GM18867 (cell line): Measurements from ENCODE around the gene EMC7.
"Not testable (repeated sequence)": the region's sequence is repeated elsewhere in the genome, so short reads cannot be mapped to it uniquely, and the experiment has no call there.

ENCODE experiments used
- ATAC-seq: cut with Tn5 transposase; IDR thresholded peaks from one replicate; pipeline ENCODE4 v1.9.1; 2021; ENCODE audit warnings: mild to moderate bottlenecking, moderate library complexity; ENCODE audit not compliant: unreplicated experiment

EMC7 gene

DNA sequence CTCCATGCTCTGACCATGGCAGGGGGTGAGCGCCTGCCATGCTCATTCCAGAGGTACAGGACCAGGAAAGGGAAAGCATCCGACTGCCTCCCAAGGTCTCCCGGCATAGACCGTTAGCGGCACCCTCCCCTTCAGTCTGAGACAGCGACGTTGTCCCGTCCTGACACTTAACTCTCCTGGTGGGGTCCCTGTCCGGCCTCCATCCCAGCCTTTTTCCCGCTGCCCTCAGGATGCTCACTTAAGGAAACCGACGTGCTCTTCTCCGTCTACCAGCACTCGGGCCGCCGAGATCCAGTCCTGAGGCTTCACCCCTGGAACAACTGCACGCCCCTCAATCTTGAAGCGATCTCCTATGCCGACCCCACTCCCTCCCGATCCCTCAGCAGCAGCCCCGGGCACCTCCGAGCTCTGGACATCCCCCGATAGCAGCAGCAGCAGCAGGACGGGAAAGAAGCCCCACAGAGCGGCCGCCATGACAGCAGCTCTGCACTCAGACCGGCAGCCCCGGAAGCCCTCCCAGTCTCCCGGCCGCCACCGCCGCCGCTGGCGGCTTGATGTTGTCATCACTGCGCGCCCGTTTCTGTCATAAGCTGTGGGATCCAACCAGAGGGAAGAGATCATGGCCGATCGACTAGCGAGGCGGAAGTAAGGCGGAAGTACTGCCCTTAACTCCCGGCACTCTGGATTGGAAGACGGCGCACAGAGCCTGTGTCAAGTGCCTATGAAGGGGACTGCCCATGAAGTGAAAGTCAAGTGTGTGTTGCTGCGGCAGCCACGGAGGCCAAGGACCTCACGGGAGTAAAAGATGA lies at the start of gene EMC7, which contains the start of gene PGBD4:
Gene EMC7, minus strand, starts transcription at position 497 of the 809 bp plus-strand sequence. Its CDS starts 23 bp downstream, at position 474.
Gene PGBD4, plus strand, starts transcription at position 718 of the 809 bp plus-strand sequence. CDS start 449 bp downstream, outside the sequence.
- peak; percentile 97 for ATAC-seq

DNA sequence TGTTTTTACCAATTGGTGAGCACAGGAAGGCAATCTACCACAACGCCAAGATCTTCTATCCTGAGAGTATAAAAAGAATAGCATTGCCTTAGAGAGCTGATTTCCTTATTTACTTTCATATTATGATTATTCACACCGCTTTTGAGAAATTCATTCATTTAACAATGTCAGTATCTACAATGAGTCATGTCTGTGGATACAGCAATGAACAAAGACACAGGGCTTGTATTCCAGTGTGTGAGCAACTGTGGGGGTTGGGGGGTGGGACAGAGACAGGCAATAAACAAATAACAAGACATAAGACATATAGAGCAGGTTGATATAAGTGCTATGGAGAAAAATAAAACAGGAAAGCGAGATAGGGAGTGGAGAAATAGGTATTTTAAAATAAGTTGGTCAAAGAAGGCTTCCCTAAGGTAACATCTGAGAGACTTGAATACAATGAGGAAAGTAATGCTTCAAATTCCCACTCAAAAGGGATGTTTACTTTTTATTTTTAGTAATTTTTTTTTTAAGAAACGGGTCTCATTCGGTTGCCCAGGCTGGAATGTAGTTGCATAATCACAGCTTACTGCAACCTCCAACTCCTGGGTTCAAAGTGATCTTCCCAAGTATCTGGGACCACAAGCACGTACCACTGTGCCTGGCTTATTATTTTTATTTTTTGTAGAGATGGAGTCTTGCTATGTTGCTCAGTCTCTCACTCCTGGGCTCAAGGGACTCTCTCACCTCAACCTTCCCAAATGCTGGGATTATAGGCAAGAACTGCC lies 45.9 kb upstream of the EMC7 start:
- ATAC-seq: no peak

DNA sequence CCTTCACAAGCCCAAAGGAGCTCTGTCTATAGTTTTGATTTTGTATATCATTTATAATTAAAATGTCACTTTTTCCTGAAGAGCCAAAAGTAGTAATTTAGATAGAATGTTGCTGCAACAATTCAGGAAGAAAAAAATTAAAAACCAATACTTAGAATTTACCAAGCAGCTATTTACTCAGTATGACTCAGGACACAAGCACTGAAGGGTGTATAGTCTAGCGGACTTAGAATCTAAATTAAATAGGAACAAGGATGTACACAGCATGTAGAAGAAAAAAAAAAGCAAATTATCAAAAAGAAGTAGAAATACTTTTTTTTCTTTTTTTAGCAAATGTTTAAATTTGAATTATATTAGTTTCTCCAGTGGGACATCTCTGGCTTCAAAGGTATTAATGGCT lies 31.8 kb upstream of the EMC7 start:
- no peak for ATAC-seq

GRCh38 chr15:34132881-34133280 lies 31.2 kb upstream of the EMC7 start:
- no peak for ATAC-seq

DNA sequence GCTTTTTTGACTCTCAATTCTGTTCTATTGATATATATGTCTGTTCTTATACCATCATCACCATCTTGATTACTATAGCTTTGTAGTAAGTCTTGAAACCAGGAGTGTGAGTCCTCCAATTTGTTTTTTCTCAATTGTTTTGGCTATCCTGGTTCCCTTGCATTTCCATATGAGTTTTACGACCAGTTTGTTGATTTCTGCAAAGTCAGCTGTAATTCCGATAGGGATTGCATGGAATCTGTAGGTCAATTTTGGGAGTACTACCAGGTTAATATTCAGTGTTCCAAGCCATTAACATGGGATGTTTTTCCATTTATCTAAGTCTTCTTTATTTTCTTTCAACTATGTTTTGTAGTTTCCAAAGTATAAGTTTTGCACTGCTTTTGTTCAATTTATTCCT lies 27.2 kb upstream of the EMC7 start:
- ATAC-seq: no peak

DNA sequence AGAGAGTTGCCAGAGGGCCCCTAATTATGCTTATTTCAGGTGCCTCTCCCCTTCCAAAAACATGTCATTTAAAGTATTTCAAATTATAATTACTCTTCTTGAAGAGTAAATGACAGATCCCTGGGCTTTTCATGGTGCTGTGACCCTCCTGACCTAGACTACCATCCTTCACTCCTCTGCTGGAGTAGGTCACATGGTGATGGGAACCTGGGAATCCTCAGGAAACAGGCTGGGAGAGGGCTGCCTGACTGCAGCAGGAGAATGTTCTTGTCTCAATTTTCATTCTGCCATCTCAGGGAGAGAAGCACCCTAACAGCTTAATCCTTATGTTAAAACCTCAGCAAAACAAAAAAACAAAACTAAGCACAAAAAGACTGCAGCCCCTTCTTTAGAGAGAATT lies 24.9 kb upstream of the EMC7 start:
- ATAC-seq: no peak

GRCh38 chr15:34125945-34126344 lies 24.3 kb upstream of the EMC7 start:
- ATAC-seq: no peak

- ATAC-seq: no peak
Observed at GRCh38 chr15:34124651-34125050, 23.0 kb upstream of the EMC7 start.

DNA sequence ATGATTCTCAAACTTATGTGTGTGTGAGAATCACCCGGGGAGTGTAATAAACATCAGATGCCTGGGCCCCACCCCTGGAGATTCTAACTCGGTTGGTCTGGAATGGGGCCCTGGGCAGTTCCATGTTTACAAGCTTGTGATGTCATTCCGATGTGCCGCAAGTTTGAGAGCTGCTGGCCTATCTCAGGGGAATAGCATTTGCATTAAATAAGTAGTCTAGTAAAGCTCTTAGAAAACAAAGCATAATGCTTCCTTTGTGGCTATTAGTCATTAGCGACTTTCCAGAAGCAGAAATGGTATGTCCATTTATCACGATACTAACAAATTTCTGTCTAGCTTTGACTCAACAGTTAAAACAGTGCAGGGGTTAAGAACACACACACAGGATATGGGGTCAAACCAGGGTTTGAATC lies 21.1 kb upstream of the EMC7 start:
- no peak for ATAC-seq

DNA sequence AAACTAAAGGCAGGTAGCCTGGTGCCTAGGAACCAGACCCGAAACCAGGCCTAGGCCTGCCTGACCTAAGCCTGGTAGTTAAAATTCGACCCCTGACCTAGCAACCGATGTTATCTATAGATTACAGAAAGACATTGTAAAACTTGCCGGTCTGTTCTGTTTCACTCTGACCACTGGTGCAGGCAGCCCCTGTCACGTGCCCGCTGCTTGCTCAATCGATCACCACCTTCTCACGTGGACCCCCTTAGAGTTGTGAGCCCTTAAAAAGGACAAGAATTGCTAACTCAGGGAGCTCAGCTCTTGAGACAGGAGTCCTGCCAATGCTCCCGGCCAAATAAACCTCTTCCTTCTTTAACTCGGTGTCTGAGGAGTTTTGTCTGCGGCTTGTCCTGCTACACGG lies 20.1 kb upstream of the EMC7 start:
- ATAC-seq: not testable (repeated sequence)

DNA sequence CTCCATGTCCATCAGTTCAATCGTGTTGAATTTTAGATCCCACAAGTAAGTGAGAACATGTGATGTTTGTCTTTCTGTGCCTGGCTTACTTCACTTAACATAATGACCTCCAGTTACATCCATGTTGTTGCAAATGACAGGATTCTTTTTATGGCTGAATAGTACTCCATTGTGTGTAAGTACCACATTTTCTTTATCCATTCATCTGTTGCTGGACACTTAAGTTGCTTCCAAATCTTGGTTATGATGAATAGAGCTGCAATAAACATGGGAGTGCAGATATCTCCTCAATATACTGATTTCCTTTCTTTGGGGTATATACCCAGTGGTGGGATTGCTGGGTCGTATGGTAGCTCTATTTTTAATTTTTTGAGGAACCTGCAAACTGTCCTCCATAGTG lies 18.8 kb upstream of the EMC7 start:
- ATAC-seq: not testable (repeated sequence)

DNA sequence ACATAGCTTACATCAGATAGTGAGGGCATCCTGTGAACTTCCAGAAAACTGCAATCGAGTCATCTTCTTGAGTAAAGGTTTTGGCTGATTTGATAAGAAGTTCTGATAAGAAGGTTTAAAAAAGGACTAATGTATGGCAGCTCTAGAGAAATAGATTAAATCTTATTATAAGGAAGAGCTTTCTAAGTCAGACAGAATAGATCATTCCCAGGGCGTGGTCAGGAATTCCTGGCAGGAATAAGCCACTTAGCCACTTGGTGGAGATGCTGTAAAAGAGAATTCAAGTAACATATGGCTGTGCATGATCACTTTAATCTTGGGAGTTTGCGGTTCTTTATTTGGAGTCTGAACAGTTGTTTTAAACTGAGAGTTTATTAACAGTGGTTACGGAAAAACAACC lies 17.6 kb upstream of the EMC7 start:
- ATAC-seq: no peak

- ATAC-seq: no peak
Observed at GRCh38 chr15:34116620-34117019, 15.0 kb upstream of the EMC7 start.

DNA sequence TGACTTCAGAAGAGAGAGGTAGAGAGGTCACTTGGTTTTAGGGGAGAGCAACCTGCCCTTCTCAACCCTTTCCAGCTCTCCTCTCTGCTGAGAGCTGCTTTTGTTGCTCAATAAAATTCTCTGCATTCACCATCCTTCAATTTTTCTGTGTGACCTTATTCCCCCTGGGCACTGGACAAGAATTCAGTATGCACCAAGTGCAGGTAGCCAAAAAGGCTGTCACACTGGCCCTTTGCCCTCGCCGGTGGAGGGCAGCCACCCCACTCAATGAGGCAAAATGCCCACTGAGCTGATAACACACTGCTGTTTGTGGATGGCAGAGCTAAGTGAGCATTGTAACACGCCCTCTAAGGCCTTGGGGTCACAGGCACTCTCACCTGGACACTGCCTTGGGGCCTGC lies 13.1 kb upstream of the EMC7 start:
- no peak for ATAC-seq

DNA sequence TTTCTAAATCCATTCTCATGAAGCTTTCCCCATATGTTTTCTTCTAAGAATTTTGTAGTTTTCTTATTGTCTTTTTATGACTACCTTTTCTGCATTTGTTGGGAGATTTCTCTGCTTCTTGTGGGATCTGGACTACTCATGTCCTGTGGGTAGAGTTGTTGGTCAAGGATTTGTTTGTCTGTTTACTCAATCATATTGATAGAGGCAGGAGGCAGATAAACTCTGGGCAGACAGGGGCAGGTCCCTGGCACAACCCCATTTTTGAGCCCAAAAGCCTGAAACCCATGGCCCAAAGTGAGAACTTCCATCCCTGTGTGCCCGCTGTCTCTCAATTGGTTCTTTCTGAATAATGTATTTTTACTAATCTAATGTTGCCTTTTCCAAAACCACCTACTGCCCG lies 12.6 kb upstream of the EMC7 start:
- no peak for ATAC-seq

DNA sequence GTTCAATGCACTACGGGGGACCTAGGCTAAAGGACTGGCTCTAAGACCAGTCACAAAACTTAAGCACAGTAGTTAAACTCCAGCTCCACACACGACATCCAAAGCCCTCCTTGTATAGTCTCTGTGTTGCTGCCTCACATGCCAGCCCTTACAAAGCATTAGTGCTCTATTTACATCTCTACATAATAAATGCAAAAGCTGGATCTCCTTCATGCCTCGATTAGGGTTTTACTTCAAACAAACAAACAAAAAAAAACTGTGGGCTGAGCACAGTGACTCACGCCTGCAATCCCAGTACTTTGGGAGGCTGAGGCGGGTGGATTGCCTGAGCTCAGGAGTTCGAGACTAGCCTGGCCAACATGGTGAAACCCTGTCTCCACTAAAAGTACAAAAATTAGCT lies 9.8 kb upstream of the EMC7 start:
- ATAC-seq: no peak

DNA sequence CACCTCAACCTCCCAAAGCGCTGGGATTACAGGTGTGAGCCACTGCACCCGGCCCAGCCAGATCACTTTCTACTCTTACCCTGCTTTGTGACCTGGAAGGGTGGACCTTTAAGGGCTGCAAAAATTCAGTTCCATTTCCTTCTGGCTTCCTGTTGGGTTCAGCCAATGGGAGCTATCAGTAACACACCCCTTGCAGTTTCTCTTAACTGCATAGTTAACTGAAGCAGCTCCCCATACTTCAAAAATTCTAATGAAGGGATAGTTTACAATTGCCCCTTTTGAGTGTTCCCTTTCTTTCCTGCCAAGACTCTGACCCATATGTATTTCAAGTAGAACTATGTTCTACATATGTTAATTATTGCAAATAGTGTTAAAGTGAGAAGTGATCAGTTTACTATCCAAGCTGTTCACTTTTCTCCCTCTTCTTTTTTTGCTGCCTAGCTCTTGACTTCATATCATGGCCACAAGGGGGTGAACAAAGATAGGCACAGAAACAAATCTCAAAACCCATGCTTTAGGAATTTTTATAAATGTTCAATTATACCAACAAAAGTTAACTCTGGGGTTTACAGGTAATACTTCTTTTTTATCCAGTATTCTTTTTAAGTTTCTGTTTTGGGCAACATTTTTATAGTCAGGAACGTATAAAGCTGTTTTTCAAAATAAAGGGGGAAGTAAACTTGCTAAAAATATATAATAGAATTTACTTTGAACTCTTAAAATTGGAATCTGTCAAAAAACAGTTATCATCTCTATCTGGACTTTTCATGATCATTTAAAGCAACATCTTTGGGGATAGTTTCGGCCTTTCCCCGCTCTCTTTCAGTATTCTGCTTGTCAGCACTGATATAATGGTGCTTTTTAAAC lies 8.4 kb upstream of the EMC7 start:
- ATAC-seq: peak; percentile 44

- no peak for ATAC-seq
Observed at GRCh38 chr15:34107315-34107714, 5.7 kb upstream of the EMC7 start.

DNA sequence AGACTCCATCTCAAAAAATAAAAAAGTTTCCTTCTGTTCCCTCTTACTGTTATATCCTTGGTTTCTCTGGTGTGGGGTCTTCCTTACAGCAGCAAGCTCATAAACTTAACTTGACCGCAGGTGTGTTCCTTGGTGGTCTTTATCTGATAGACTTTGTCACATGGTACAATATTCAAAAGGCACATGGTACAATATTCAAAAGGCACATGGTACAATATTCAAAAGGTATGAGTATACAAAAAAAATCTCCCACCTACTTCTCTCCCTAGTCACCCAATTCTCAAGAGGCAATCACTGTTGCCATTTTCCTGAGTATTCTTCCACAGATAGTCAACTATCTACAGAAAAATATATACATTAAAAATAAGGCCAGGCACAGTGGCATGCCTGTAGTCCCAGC lies 4.8 kb upstream of the EMC7 start:
- ATAC-seq: no peak

DNA sequence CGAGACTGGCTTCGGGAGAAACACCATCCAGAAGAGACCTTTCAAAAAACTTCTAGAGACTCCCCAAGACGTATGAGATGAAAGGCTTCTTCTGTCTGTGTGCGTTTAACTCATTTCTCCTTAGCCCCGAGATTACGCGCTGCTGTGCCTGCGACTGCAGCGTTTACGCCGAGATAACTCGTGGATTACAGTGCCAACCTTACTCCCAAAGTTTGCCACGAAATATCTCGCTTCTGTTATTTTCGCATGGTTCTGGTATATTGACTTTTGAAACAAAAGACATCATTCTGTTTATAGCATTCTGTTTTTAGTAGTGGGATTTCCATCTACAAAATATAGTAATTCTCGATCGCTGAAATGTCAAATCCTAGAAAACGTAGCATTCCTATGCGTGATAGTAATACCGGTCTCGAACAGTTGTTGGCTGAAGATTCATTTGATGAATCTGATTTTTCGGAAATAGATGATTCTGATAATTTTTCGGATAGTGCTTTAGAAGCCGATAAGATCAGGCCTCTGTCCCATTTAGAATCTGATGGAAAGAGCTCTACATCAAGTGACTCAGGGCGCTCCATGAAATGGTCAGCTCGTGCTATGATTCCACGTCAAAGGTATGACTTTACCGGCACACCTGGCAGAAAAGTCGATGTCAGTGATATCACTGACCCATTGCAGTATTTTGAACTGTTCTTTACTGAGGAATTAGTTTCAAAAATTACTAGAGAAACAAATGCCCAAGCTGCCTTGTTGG lies 688 bp upstream of the EMC7 start:
- no peak for ATAC-seq
